Measurements from ENCODE around the gene AGPAT3. TPM values are rescaled to one million over a fixed set of nuclear protein-coding genes. Genes with fewer than 3 reads are reported as not detected.

Gene AGPAT3
- total RNA-seq, 1 donor from 2014 or later, result 7.8 TPM

DNA sequence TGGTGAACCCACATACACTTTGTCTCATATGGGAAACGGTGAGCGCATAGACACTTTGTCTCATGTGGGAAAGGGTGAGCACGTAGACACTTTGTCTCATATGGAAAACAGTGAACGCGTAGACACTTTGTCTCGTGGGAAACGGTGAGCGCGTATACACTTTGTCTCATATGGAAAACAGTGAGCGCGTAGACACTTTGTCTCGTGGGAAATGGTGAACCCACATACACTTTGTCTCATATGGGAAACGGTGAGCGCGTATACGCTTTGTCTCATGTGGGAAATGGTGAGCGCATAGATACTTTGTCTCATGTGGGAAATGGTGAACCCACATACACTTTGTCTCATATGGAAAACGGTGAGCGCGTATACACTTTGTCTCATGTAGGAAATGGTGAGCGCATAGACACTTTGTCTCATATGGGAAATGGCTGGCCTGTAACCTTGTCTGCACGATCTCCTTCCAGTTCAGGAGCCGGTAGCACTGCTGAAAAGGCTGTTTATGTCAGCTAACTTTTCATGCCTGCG, 96.4 kb downstream of the AGPAT3 start:
- Mint-ChIP-seq H3K9me3 (peaks cover 6% of the 10 kb centered on the region), H3K4me3 (no peak overlapping the region)
- H3K4me2 ChIP-seq, result no peak overlapping the region

DNA sequence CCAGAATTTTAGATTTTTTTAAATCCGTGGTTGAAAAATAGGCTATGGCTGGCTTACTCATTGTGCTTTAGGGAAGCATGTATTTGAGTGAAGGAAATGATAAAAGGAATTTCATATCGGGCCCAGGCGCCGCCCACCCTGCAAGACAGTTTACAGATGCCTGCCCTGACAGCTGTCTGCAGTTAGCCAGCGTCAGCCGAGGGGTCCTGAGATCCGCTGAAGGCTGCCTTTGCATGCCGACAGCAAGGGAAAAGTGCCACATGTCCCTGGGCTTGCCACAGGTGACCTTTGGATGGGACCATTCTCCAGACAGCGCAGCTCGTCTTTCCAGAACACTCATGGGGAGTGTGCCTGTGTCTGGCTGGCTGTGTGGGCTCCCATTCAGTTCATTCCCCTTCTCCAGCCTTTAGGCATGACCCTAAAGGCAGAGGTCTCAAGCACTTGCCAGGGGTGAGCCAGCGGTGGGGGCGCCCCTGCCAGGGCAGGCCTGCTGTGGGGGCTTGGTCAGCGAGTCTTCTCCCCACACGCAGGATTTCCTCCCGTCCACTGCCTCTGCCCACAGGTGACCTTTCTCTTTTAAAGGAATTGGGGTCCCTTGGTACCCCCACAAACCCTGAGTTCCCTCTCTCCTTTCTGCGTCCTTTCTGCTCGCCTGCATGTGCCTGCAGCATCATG, 101.0 kb downstream of the AGPAT3 start:
- Mint-ChIP-seq H3K27me3 (ENCODE audit: insufficient read depth, low read depth) (peaks cover 5% of the 10 kb centered on the region), H3K27ac (peak overlapping the region; percentile 66), H3K4me1 (peaks cover 7% of the 10 kb centered on the region), H3K9me3 (peaks cover 6% of the 10 kb centered on the region), H3K36me3 (peaks cover 22% of the 10 kb centered on the region), H3K4me3 (no peak overlapping the region)
- Histone ChIP-seq H3K27me3 (no peaks in the 10 kb centered on the region), H3K4me3 (no peak overlapping the region), H4K20me1 (ENCODE audit: low read depth) (no peaks in the 10 kb centered on the region), H2AFZ (replicated peaks) (no peak overlapping the region), H3K36me3 (no peaks in the 10 kb centered on the region), H3K9ac (no peak overlapping the region), H3K27ac (no peak overlapping the region), H3K4me1 (peaks cover 3% of the 10 kb centered on the region), H3K79me2 (ENCODE audit: low read depth) (no peaks in the 10 kb centered on the region), H3K4me2 (no peak overlapping the region), H3K9me3 (ENCODE audit: low read depth) (no peaks in the 10 kb centered on the region), H3F3A (ENCODE audit: low read depth) (no peaks in the 10 kb centered on the region)
- TF ChIP-seq, protein P1, sequence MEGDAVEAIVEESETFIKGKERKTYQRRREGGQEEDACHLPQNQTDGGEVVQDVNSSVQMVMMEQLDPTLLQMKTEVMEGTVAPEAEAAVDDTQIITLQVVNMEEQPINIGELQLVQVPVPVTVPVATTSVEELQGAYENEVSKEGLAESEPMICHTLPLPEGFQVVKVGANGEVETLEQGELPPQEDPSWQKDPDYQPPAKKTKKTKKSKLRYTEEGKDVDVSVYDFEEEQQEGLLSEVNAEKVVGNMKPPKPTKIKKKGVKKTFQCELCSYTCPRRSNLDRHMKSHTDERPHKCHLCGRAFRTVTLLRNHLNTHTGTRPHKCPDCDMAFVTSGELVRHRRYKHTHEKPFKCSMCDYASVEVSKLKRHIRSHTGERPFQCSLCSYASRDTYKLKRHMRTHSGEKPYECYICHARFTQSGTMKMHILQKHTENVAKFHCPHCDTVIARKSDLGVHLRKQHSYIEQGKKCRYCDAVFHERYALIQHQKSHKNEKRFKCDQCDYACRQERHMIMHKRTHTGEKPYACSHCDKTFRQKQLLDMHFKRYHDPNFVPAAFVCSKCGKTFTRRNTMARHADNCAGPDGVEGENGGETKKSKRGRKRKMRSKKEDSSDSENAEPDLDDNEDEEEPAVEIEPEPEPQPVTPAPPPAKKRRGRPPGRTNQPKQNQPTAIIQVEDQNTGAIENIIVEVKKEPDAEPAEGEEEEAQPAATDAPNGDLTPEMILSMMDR (IDR thresholded peaks at IDR 0.05), result no peak
- TF ChIP-seq EZH2 (IDR thresholded peaks at IDR 0.05), result no peak
- no peak for TF ChIP-seq EZH2phosphoT487 (IDR thresholded peaks at IDR 0.05)
- no peak for DNase-seq (ENCODE audit: low spot score)

More for the DNA sequence above, 96.4 kb downstream of the AGPAT3 start:
- Histone ChIP-seq H2AFZ (replicated peaks) (no peak overlapping the region), H3K27ac (no peak overlapping the region), H4K20me1 (ENCODE audit: low read depth) (no peaks in the 10 kb centered on the region), H3K9ac (no peak overlapping the region), H3F3A (ENCODE audit: low read depth) (peaks cover 9% of the 10 kb centered on the region), H3K4me1 (peaks cover 10% of the 10 kb centered on the region), H3K36me3 (no peaks in the 10 kb centered on the region), H3K27me3 (no peaks in the 10 kb centered on the region), H3K9me3 (ENCODE audit: low read depth) (no peaks in the 10 kb centered on the region), H3K79me2 (ENCODE audit: low read depth) (no peaks in the 10 kb centered on the region), H3K4me3 (no peak overlapping the region)
- TF ChIP-seq, protein P1 (IDR thresholded peaks at IDR 0.05), result no peak
- no peak for TF ChIP-seq EZH2phosphoT487 (IDR thresholded peaks at IDR 0.05)
- TF ChIP-seq EZH2 (IDR thresholded peaks at IDR 0.05), result no peak
- Mint-ChIP-seq H3K4me1 (peaks cover 13% of the 10 kb centered on the region), H3K36me3 (peaks cover 27% of the 10 kb centered on the region), H3K27ac (no peak overlapping the region), H3K27me3 (ENCODE audit: insufficient read depth, low read depth) (peaks cover 4% of the 10 kb centered on the region)
- DNase-seq (ENCODE audit: low spot score), result no peak

DNA sequence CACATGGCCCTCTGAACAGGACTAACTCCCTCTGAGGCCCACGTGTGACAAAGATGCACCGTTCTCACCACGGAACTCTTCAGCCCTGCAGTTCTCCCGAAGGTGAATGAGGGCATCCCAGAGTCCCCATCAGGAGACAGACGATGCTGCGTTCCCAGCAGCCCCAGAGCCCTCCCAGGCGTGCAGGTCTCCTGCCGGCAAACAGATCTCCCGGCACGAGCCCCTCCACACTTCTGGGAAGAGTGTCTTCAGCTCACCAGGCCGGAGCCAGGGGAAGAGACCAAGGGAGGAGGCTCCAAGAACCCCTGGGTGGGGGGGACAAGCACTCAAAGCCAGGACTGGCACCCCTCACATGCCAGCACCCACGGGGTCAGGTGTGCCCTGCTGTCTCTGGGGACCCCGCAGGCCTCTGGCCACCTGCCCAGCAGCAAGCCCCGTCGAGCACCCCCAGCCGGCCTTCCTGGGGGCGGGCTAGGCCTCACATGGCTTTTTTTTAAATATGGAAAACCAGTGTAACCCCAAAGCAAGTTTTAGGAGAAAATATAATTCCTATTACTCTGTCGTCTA, 102.0 kb downstream of the AGPAT3 start:
- DNase-seq (ENCODE audit: low spot score), result no peak
- no peaks in the 10 kb centered on the region for H3K36me3 ChIP-seq
- no peak overlapping the region for H3K4me3 Mint-ChIP-seq

More for the DNA sequence above, 102.0 kb downstream of the AGPAT3 start:
- H3K79me2 ChIP-seq (ENCODE audit: low read depth), result no peaks in the 10 kb centered on the region
- peaks cover 3% of the 10 kb centered on the region for H3K4me1 ChIP-seq
- H2AFZ ChIP-seq (replicated peaks), result no peak overlapping the region
- H3K4me3 ChIP-seq, result no peak overlapping the region
- no peak overlapping the region for H3K4me2 ChIP-seq
- H4K20me1 ChIP-seq (ENCODE audit: low read depth), result no peaks in the 10 kb centered on the region
- Mint-ChIP-seq H3K9me3 (peaks cover 6% of the 10 kb centered on the region), H3K27me3 (ENCODE audit: insufficient read depth, low read depth) (peaks cover 5% of the 10 kb centered on the region), H3K4me1 (peaks cover 7% of the 10 kb centered on the region), H3K36me3 (peaks cover 17% of the 10 kb centered on the region), H3K27ac (no peak overlapping the region)
- H3K27me3 ChIP-seq, result no peaks in the 10 kb centered on the region
- no peak for TF ChIP-seq EZH2phosphoT487 (IDR thresholded peaks at IDR 0.05)
- TF ChIP-seq EZH2 (IDR thresholded peaks at IDR 0.05), result no peak
- TF ChIP-seq, protein P1 (IDR thresholded peaks at IDR 0.05), result no peak
- no peak overlapping the region for H3K9ac ChIP-seq
- no peaks in the 10 kb centered on the region for H3F3A ChIP-seq (ENCODE audit: low read depth)
- no peaks in the 10 kb centered on the region for H3K9me3 ChIP-seq (ENCODE audit: low read depth)
- no peak overlapping the region for H3K27ac ChIP-seq
